Measurements from ENCODE around the gene CEP290. TPM values are rescaled to one million over a fixed set of nuclear protein-coding genes. Genes with fewer than 3 reads are reported as not detected.

Gene CEP290
- total and polyA plus RNA-seq, 2 of the 13 experiments (the other 11 are each of a cell fraction or from before 2014, with no cell fraction given) = 2.4 to 10.8 TPM

DNA sequence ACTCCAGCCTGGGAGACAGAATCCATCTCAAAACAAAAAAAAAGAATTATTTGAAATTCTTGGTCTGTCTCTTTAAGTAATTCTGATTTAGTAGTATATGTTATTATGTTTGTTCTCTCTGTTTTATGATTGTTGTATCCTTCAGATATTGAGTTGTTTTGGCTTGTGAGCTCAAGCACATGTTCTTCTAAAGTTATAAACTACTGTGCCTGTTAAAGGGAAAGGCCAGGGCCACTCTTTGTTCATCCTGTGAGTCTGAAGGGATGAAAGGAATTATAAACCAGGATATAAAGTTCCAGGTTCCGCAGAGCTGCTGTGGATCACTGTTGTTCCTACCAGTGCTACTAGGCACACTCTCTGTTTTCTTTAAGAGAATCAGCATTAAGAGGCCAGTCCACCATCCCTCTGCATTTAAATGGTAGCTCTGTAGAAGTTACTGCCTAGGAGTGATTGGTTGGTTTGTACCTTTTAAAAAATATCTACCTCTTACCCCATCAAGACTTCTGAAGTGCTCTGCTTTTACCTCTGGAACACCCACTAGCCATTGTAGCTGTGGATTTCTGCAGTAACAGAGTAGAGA, 14.3 kb upstream of the CEP290 start (continued):
- TF ChIP-seq, protein P1, sequence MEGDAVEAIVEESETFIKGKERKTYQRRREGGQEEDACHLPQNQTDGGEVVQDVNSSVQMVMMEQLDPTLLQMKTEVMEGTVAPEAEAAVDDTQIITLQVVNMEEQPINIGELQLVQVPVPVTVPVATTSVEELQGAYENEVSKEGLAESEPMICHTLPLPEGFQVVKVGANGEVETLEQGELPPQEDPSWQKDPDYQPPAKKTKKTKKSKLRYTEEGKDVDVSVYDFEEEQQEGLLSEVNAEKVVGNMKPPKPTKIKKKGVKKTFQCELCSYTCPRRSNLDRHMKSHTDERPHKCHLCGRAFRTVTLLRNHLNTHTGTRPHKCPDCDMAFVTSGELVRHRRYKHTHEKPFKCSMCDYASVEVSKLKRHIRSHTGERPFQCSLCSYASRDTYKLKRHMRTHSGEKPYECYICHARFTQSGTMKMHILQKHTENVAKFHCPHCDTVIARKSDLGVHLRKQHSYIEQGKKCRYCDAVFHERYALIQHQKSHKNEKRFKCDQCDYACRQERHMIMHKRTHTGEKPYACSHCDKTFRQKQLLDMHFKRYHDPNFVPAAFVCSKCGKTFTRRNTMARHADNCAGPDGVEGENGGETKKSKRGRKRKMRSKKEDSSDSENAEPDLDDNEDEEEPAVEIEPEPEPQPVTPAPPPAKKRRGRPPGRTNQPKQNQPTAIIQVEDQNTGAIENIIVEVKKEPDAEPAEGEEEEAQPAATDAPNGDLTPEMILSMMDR (CRISPR knock-in tag; IDR thresholded peaks at IDR 0.05) = no peak
- TF ChIP-seq, protein P2, sequence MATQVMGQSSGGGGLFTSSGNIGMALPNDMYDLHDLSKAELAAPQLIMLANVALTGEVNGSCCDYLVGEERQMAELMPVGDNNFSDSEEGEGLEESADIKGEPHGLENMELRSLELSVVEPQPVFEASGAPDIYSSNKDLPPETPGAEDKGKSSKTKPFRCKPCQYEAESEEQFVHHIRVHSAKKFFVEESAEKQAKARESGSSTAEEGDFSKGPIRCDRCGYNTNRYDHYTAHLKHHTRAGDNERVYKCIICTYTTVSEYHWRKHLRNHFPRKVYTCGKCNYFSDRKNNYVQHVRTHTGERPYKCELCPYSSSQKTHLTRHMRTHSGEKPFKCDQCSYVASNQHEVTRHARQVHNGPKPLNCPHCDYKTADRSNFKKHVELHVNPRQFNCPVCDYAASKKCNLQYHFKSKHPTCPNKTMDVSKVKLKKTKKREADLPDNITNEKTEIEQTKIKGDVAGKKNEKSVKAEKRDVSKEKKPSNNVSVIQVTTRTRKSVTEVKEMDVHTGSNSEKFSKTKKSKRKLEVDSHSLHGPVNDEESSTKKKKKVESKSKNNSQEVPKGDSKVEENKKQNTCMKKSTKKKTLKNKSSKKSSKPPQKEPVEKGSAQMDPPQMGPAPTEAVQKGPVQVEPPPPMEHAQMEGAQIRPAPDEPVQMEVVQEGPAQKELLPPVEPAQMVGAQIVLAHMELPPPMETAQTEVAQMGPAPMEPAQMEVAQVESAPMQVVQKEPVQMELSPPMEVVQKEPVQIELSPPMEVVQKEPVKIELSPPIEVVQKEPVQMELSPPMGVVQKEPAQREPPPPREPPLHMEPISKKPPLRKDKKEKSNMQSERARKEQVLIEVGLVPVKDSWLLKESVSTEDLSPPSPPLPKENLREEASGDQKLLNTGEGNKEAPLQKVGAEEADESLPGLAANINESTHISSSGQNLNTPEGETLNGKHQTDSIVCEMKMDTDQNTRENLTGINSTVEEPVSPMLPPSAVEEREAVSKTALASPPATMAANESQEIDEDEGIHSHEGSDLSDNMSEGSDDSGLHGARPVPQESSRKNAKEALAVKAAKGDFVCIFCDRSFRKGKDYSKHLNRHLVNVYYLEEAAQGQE (IDR thresholded peaks at IDR 0.05; ENCODE audit: borderline replicate concordance in 1 of 2, low read depth in 1 of 2, low read length in 2 of 2) = no peak

DNA sequence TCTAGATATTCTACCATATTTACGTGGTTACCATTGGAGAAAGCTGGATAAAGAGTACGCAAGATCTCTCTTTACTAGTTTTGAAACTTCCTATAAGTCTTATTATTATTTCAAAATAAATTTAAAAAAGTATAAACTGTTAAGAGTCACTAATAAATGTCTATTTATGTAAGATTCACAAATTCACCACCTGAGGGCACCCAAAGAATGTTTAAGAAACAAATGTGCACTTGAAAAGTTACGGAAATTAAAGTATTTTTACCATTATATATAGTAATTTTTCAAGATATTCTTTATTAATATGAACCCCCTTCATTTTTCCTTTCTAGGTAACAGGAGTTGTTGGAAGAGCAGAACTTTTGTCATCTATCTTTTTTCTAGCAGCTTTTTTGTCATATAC, 12.1 kb upstream of the CEP290 start:
- FAIRE-seq (no peak), ATAC-seq (no peak), DNase-seq (ENCODE audit: low spot score) (peak; percentile 16)
- Histone ChIP-seq H2AFZ (ENCODE audit: low read length) (no peak overlapping the region), H4K20me1 (ENCODE audit: insufficient read depth, low read length) (no peaks in the 10 kb centered on the region), H3K9me3 (ENCODE audit: low read length) (no peaks in the 10 kb centered on the region), H3K79me2 (ENCODE audit: insufficient read depth, low read length) (no peaks in the 10 kb centered on the region), H3K9ac (ENCODE audit: insufficient read depth, low read depth, low read length) (no peak overlapping the region), H3K4me3 (replicated peaks in 1 of 3; ENCODE audit: insufficient read depth in 1 of 3, low read depth in 2 of 3, low read length in 3 of 3) (no peak overlapping the region), H3K27ac (ENCODE audit: extremely low read length, insufficient read depth, low read length) (no peak overlapping the region), H3K4me1 (ENCODE audit: insufficient read depth, low read length) (no peaks in the 10 kb centered on the region), H3K36me3 (replicated peaks in 1 of 2; ENCODE audit: control insufficient read depth in 1 of 2, insufficient read depth in 2 of 2, low read length in 2 of 2) (peaks cover 0 to 1% of the 10 kb centered on the region in 2 experiments; a peak in 2 of 5 replicates), H3K4me2 (ENCODE audit: low read depth, low read length) (no peak overlapping the region), H3K27me3 (ENCODE audit: control insufficient read depth in 1 of 2, insufficient read depth in 2 of 2, low read length in 2 of 2) (no peaks in the 10 kb centered on the region)
- BruUV-seq (replicated peaks) = no TSS peak
- POLR2A ChIA-PET = no interaction called here
- TF ChIP-seq STAG1 (CRISPR knock-in tag; IDR thresholded peaks at IDR 0.05) (peak; percentile 49), ZNF891 (CRISPR knock-in tag; IDR thresholded peaks at IDR 0.05) (no peak)
- WGBS (ENCODE audit: low lambda C conversion rate) = 95% methylated on average over 3 of the region's 3 CpGs
- in situ Hi-C loops (cut with HindIII; ENCODE audit: extremely low pct_ligation_motif_present, low pct_unique_long_range_greater_than_20kb) = no loop called here
- CTCF ChIA-PET (ENCODE audit: low intra/inter-chr PET ratio, low total read pairs) = interaction anchor here (1.7 kb wide), 1 partner anchor 240 kb away, joined by 12 read pairs; no protein-coding TSS in a partner anchor
- intact Hi-C loops (cut with micrococcal nuclease; ENCODE audit: unreplicated experiment) = loop anchor here (1.0 to 2.0 kb wide), 2 partner anchors 239 to 839 kb away; no protein-coding TSS in a partner anchor
